ENCODE measurements around the gene DAPK3.

DNA sequence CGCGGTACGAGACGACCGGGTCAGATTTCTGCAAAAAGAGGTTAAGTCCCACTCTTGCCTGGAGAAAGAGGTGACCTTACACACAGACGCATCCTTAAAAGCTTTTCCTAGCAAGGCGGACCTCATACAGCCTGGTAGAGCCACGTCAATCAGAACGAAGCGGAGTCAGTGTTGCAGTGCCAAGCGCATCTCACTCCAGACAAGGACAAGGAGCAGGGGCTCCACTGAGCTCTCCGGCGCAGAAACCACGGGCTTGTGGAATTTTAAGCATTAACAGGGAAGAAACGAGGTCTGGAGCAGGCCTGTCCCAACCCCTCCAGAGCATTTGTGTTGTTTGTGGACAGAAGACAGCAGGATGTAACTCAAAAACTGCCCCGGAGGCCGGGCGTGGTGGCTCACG is 7.2 kb upstream of the DAPK3 start:
- TF ChIP-seq POLR2AphosphoS5 (IDR thresholded peaks at IDR 0.05) (no peak), MXI1 (conservative IDR thresholded peaks at IDR 0.05; ENCODE audit: poor library complexity, severe bottlenecking) (no peak), RAD21 (conservative IDR thresholded peaks at IDR 0.05) (no peak), EP300 (conservative IDR thresholded peaks at IDR 0.05; ENCODE audit: poor library complexity, severe bottlenecking) (no peak)
- TF ChIP-seq, protein P1, sequence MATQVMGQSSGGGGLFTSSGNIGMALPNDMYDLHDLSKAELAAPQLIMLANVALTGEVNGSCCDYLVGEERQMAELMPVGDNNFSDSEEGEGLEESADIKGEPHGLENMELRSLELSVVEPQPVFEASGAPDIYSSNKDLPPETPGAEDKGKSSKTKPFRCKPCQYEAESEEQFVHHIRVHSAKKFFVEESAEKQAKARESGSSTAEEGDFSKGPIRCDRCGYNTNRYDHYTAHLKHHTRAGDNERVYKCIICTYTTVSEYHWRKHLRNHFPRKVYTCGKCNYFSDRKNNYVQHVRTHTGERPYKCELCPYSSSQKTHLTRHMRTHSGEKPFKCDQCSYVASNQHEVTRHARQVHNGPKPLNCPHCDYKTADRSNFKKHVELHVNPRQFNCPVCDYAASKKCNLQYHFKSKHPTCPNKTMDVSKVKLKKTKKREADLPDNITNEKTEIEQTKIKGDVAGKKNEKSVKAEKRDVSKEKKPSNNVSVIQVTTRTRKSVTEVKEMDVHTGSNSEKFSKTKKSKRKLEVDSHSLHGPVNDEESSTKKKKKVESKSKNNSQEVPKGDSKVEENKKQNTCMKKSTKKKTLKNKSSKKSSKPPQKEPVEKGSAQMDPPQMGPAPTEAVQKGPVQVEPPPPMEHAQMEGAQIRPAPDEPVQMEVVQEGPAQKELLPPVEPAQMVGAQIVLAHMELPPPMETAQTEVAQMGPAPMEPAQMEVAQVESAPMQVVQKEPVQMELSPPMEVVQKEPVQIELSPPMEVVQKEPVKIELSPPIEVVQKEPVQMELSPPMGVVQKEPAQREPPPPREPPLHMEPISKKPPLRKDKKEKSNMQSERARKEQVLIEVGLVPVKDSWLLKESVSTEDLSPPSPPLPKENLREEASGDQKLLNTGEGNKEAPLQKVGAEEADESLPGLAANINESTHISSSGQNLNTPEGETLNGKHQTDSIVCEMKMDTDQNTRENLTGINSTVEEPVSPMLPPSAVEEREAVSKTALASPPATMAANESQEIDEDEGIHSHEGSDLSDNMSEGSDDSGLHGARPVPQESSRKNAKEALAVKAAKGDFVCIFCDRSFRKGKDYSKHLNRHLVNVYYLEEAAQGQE (IDR thresholded peaks at IDR 0.05; ENCODE audit: borderline replicate concordance): no peak
- TF ChIP-seq, protein P2, sequence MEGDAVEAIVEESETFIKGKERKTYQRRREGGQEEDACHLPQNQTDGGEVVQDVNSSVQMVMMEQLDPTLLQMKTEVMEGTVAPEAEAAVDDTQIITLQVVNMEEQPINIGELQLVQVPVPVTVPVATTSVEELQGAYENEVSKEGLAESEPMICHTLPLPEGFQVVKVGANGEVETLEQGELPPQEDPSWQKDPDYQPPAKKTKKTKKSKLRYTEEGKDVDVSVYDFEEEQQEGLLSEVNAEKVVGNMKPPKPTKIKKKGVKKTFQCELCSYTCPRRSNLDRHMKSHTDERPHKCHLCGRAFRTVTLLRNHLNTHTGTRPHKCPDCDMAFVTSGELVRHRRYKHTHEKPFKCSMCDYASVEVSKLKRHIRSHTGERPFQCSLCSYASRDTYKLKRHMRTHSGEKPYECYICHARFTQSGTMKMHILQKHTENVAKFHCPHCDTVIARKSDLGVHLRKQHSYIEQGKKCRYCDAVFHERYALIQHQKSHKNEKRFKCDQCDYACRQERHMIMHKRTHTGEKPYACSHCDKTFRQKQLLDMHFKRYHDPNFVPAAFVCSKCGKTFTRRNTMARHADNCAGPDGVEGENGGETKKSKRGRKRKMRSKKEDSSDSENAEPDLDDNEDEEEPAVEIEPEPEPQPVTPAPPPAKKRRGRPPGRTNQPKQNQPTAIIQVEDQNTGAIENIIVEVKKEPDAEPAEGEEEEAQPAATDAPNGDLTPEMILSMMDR (IDR thresholded peaks at IDR 0.05; ENCODE audit: poor library complexity, severe bottlenecking): no peak
